ENCODE data around the gene ASF1B.

- no peak for TF ChIP-seq POLR2AphosphoS5 (IDR thresholded peaks at IDR 0.05)
- no peak for TF ChIP-seq CTCF (IDR thresholded peaks at IDR 0.05)
Measured at GRCh38 chr19:14116525-14116917, 19.9 kb downstream of the ASF1B start.

Measured in gastroesophageal sphincter (tissue), 3 donors.